A549 (cell line): Measurements from ENCODE around the gene ARHGAP28. TPM values are rescaled to one million over a fixed set of nuclear protein-coding genes. Genes with fewer than 3 reads are reported as not detected.

ENCODE experiments used
- ATAC-seq, 2 experiments: fragments of 200-7000 bp in 1 of 2; fragments of >200 bp in 1 of 2; cut with Nextera tagmentation in 1 of 2; cut with Tn5 transposase in 1 of 2; 3 replicates each; pipeline versions ENCODE4 v1.8.0 to v1.9.1; 2018 to 2020; ENCODE audit warnings: mild to moderate bottlenecking in 1 of 2, moderate library complexity in 1 of 2
- CTCF ChIA-PET: fragments of 300-600 bp; sonication (Branson Sonifier 250); formaldehyde crosslinking; extraction: SDS; loops from one replicate; lab custom pipeline; 2021; ENCODE audit warnings: antibody characterized with exemption, inconsistent platforms; lab: Yijun Ruan, JAX
- POLR2A ChIA-PET: fragments of 350-600 bp; formaldehyde crosslinking; extraction: SDS; loops from one replicate; lab custom pipeline; 2021; ENCODE audit warnings: antibody characterized with exemption, inconsistent platforms; lab: Yijun Ruan, JAX
- DNase-seq, 2 experiments: peaks; one replicate each; pipeline versions ENCODE4 v3.0.0 to v3.0.0-alpha.2; 2011 to 2016; ENCODE audit warnings: low read depth in 1 of 2, low spot score in 1 of 2
- FAIRE-seq: peaks from 2 replicates; lab custom pipeline; 2011; peaks lifted over from hg19 to GRCh38; lab: Jason Lieb, UNC
- H3K27ac ChIP-seq, 2 experiments: fragments of >200 bp; sonication (Bioruptor Twin); formaldehyde crosslinking; 3 replicates each; pipeline ENCODE4 v1.5.1; 2016 to 2017
- H3K4me1 ChIP-seq: fragments of >200 bp; sonication (Bioruptor Twin); formaldehyde crosslinking; 3 replicates; pipeline ENCODE4 v1.6.1; 2016
- H3K4me2 ChIP-seq: fragments of >200 bp; sonication (Bioruptor Twin); formaldehyde crosslinking; 3 replicates; pipeline ENCODE4 v1.6.1; 2016
- H3K4me3 ChIP-seq: fragments of >200 bp; sonication (Bioruptor Twin); formaldehyde crosslinking; 3 replicates; pipeline ENCODE4 v1.5.1; 2016
- H3K9me3 ChIP-seq: fragments of >200 bp; sonication (Bioruptor Twin); formaldehyde crosslinking; 3 replicates; pipeline ENCODE4 v1.6.1; 2016
- ATOH8 ChIP-seq: fragments of 250-450 bp; sonication (Bioruptor Pico); IDR thresholded peaks from 2 replicates; pipeline ENCODE4 v1.5.0; 2020; ENCODE audit warnings: low read depth, mild to moderate bottlenecking, moderate library complexity
- CHD2 ChIP-seq: fragments of 150-350 bp; IDR thresholded peaks from 2 replicates; pipeline ENCODE4 v1.6.1; 2014; ENCODE audit warnings: low read length; ENCODE audit not compliant: partially characterized antibody
- CTCF ChIP-seq: fragments of >200 bp; sonication (Bioruptor Twin); formaldehyde crosslinking; IDR thresholded peaks from 3 replicates; pipeline ENCODE4 v1.5.1; 2016
- EHF ChIP-seq: fragments of 250-450 bp; sonication (Bioruptor Pico); IDR thresholded peaks from 2 replicates; pipeline ENCODE4 v1.5.0; 2020; ENCODE audit warnings: mild to moderate bottlenecking
- EHMT2 ChIP-seq: fragments of 200-600 bp; sonication (generic); IDR thresholded peaks from 2 replicates; pipeline ENCODE4 v1.6.1; 2016; ENCODE audit warnings: antibody characterized with exemption, low read depth, mild to moderate bottlenecking, moderate library complexity
- FOXS1 ChIP-seq: fragments of 250-450 bp; sonication (Bioruptor Pico); IDR thresholded peaks from 2 replicates; pipeline ENCODE4 v1.5.0; 2020; ENCODE audit warnings: mild to moderate bottlenecking, moderate library complexity
- GATA3 ChIP-seq: IDR thresholded peaks from 2 replicates; pipeline ENCODE4 v1.6.1; 2012; ENCODE audit warnings: borderline replicate concordance
- HDAC2 ChIP-seq: fragments of 200-600 bp; sonication (generic); IDR thresholded peaks from 2 replicates; pipeline ENCODE4 v1.6.1; 2016
- HOXB13 ChIP-seq: fragments of 250-450 bp; sonication (Bioruptor Pico); IDR thresholded peaks from 2 replicates; pipeline ENCODE4 v1.5.0; 2020; ENCODE audit warnings: low read depth, mild to moderate bottlenecking, moderate library complexity
- JUN ChIP-seq, 2 experiments: fragments of >200 bp; sonication (Bioruptor Twin); formaldehyde crosslinking; IDR thresholded peaks; 2 replicates in 1 of 2; 3 replicates in 1 of 2; pipeline ENCODE4 v1.6.1; 2016 to 2017
- JUNB ChIP-seq: fragments of >200 bp; sonication (Bioruptor Twin); formaldehyde crosslinking; IDR thresholded peaks from 2 replicates; pipeline ENCODE4 v1.6.1; 2016
- KDM1A ChIP-seq: fragments of 200-600 bp; sonication (generic); IDR thresholded peaks from 2 replicates; pipeline ENCODE4 v1.6.1; 2016; ENCODE audit warnings: low read depth, mild to moderate bottlenecking
- KDM5A ChIP-seq: fragments of 200-600 bp; sonication (generic); IDR thresholded peaks from 2 replicates; pipeline ENCODE4 v1.6.1; 2016; ENCODE audit warnings: antibody characterized with exemption, mild to moderate bottlenecking
- MAZ ChIP-seq: fragments of 150-350 bp; IDR thresholded peaks from 2 replicates; pipeline ENCODE4 v1.6.1; 2014; ENCODE audit warnings: antibody characterized with exemption, low read depth, low read length, borderline replicate concordance
- MYC ChIP-seq: IDR thresholded peaks from 2 replicates; pipeline ENCODE4 v1.6.1; 2012; ENCODE audit warnings: mild to moderate bottlenecking, inconsistent platforms, low read length, improper control_type of control experiment, borderline replicate concordance
- NFE2L2 ChIP-seq: fragments of 150-350 bp; conservative IDR thresholded peaks from 2 replicates; pipeline ENCODE4 v1.6.1; 2014; ENCODE audit warnings: low read length
- NPAS2 ChIP-seq: fragments of 250-450 bp; sonication (Bioruptor Pico); IDR thresholded peaks from 2 replicates; pipeline ENCODE4 v1.8.0; 2022; ENCODE audit warnings: mild to moderate bottlenecking, moderate library complexity, borderline replicate concordance
- NR3C1 ChIP-seq: fragments of >200 bp; sonication (Bioruptor Twin); formaldehyde crosslinking; IDR thresholded peaks from 3 replicates; pipeline ENCODE4 v1.6.1; 2017
- POLR2A ChIP-seq: IDR thresholded peaks from 2 replicates; pipeline ENCODE4 v1.6.1; 2012; ENCODE audit warnings: mild to moderate bottlenecking, low read length
- POLR2AphosphoS2 ChIP-seq: conservative IDR thresholded peaks from 2 replicates; pipeline ENCODE4 v1.6.1; 2012; ENCODE audit warnings: low read length, improper control_type of control experiment, inconsistent platforms
- RAD21 ChIP-seq, 2 experiments: fragments of >200 bp in 1 of 2; sonication (Bioruptor Twin) in 1 of 2; formaldehyde crosslinking in 1 of 2; IDR thresholded peaks in 1 of 2; conservative IDR thresholded peaks in 1 of 2; 2 replicates in 1 of 2; 3 replicates in 1 of 2; pipeline ENCODE4 v1.6.1; 2012 to 2018; ENCODE audit warnings: inconsistent platforms in 1 of 2
- RNF2 ChIP-seq: fragments of 200-600 bp; sonication (generic); IDR thresholded peaks from 2 replicates; pipeline ENCODE4 v1.6.1; 2016; ENCODE audit warnings: low read depth, mild to moderate bottlenecking, antibody characterized with exemption, moderate library complexity, borderline replicate concordance
- SMC3 ChIP-seq: fragments of >200 bp; sonication (Bioruptor Twin); formaldehyde crosslinking; IDR thresholded peaks from 3 replicates; pipeline ENCODE4 v1.6.1; 2018; ENCODE audit warnings: inconsistent platforms
- TFCP2L1 ChIP-seq: fragments of 250-450 bp; sonication (Bioruptor Pico); IDR thresholded peaks from 2 replicates; pipeline ENCODE4 v1.5.0; 2021; ENCODE audit warnings: mild to moderate bottlenecking
- TP53 ChIP-seq: fragments of 250-450 bp; sonication (Bioruptor Pico); IDR thresholded peaks from 2 replicates; pipeline ENCODE4 v1.5.0; 2021; ENCODE audit warnings: mild to moderate bottlenecking, moderate library complexity
- ZC3H11A ChIP-seq: fragments of 450-650 bp; IDR thresholded peaks from 2 replicates; pipeline ENCODE4 v1.6.1; 2014; ENCODE audit warnings: antibody characterized with exemption, mild to moderate bottlenecking
- ZSCAN20 ChIP-seq: fragments of 250-450 bp; sonication (Bioruptor Pico); IDR thresholded peaks from 2 replicates; pipeline ENCODE4 v1.8.0; 2022; ENCODE audit warnings: mild to moderate bottlenecking, moderate library complexity
- WGBS: methylation state at CpG from one replicate; pipeline ENCODE4 v1.1.6; 2017; ENCODE audit errors: missing lambda C conversion rate; 5-methylcytosine and 5-hydroxymethylcytosine counted together
- polyA plus RNA-seq, 4 experiments: library from polyadenylated mRNA; depleted of rRNA in 3 of 4; stranded (reverse); fragments of >200 nt; fragmentation: RNase III in 1 of 4; extraction: RNeasy Plus Mini Kit Qiagen cat#74134 plus additional on column Dnase treatment in 1 of 4; gene quantifications; 2 replicates in 3 of 4; 3 replicates in 1 of 4; pipeline ENCODE4 v1.2.3, GENCODE V29; 2011 to 2017
- TF ChIP-seq, protein P1 (sequence below): fragments of 150-350 bp; IDR thresholded peaks from 2 replicates; pipeline ENCODE4 v1.6.1; 2014; ENCODE audit warnings: low read depth, mild to moderate bottlenecking, low read length
- TF ChIP-seq, protein P2 (sequence below): IDR thresholded peaks from 2 replicates; pipeline ENCODE4 v1.6.1; 2012

The ARHGAP28 gene
- polyA plus RNA-seq, 2 of the 4 experiments (the other 2 are of a cell fraction), result 0.13 to 0.17 TPM

GRCh38 chr18:6854811-6855210 is 125.3 kb downstream of the ARHGAP28 start:
- no peak for ATAC-seq
- H3K4me3 ChIP-seq, result no peak overlapping the region
- no peak for FAIRE-seq
- TF ChIP-seq RNF2 (no peak), RAD21 (conservative IDR thresholded peaks at IDR 0.05 in 1 of 2, IDR thresholded peaks at IDR 0.05 in 1 of 2) (no peak), GATA3 (no peak), EHF (CRISPR knock-in tag) (no peak), NPAS2 (CRISPR knock-in tag) (no peak), SMC3 (no peak), MAZ (no peak), TFCP2L1 (no peak), JUNB (no peak), ZSCAN20 (CRISPR knock-in tag) (no peak), EHMT2 (no peak), JUN (IDR thresholded peaks at IDR 0.05) (no peak), NR3C1 (no peak), KDM5A (no peak)
- TF ChIP-seq, protein P1, sequence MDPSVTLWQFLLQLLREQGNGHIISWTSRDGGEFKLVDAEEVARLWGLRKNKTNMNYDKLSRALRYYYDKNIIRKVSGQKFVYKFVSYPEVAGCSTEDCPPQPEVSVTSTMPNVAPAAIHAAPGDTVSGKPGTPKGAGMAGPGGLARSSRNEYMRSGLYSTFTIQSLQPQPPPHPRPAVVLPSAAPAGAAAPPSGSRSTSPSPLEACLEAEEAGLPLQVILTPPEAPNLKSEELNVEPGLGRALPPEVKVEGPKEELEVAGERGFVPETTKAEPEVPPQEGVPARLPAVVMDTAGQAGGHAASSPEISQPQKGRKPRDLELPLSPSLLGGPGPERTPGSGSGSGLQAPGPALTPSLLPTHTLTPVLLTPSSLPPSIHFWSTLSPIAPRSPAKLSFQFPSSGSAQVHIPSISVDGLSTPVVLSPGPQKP, result no peak
- TF ChIP-seq, all 56 proteins: peak for 0
- Histone ChIP-seq H3K9me3 (no peaks in the 10 kb centered on the region), H3K4me2 (no peak overlapping the region), H3K4me1 (no peaks in the 10 kb centered on the region), H3K27ac (no peak overlapping the region)
- no peak for DNase-seq
- WGBS, result 20% methylated on average over 4 of the region's 7 CpGs
- ChIA-PET CTCF (no interaction called here), POLR2A (no interaction called here)

DNA sequence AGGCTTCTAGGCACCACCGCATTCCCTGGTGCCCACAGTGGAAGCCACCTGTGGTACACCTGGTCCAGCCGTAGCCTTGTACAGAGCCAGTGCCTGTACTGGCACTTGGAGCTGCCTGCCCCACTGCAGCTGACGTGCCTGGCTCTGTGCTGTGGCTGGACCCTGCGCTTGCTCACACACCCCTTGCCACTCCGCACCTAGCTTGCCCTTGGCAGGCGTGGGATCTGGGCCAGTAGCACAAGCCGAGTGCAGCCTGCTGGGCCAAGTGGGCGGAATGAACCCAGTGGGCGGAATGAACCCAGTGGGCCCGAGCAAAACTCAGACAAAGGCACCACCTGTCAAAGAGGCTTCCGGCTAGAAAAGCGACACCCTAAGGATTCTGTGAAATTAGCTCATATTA is 126.3 kb downstream of the ARHGAP28 start:
- ChIA-PET POLR2A (no interaction called here), CTCF (no interaction called here)
- no peak for ATAC-seq
- Histone ChIP-seq H3K4me3 (no peak overlapping the region), H3K4me1 (no peaks in the 10 kb centered on the region), H3K4me2 (no peak overlapping the region), H3K9me3 (no peaks in the 10 kb centered on the region), H3K27ac (no peak overlapping the region)
- FAIRE-seq, result no peak
- DNase-seq, result no peak
- WGBS, result 40% methylated on average over 8 of the region's 12 CpGs
- no peak for TF ChIP-seq KDM1A
- no peak for TF ChIP-seq ZC3H11A
- TF ChIP-seq HDAC2, result no peak
- TF ChIP-seq JUNB, result no peak
- no peak for TF ChIP-seq ATOH8 (CRISPR knock-in tag)
- TF ChIP-seq POLR2AphosphoS2, result no peak
- TF ChIP-seq, protein P1, result no peak
- TF ChIP-seq HOXB13 (CRISPR knock-in tag), result no peak
- no peak for TF ChIP-seq MYC
- TF ChIP-seq SMC3, result no peak
- no peak for TF ChIP-seq MAZ
- TF ChIP-seq FOXS1 (CRISPR knock-in tag), result no peak
- no peak for TF ChIP-seq CTCF
- no peak for TF ChIP-seq NFE2L2
- TF ChIP-seq, protein P2, sequence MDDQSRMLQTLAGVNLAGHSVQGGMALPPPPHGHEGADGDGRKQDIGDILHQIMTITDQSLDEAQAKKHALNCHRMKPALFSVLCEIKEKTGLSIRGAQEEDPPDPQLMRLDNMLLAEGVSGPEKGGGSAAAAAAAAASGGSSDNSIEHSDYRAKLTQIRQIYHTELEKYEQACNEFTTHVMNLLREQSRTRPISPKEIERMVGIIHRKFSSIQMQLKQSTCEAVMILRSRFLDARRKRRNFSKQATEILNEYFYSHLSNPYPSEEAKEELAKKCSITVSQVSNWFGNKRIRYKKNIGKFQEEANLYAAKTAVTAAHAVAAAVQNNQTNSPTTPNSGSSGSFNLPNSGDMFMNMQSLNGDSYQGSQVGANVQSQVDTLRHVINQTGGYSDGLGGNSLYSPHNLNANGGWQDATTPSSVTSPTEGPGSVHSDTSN, result no peak
- no peak for TF ChIP-seq TP53 (CRISPR knock-in tag)
- TF ChIP-seq CHD2, result no peak
- no peak for TF ChIP-seq POLR2A
